HG03097 (cell line): ENCODE results near the gene RAPGEF5.
A peak's percentile ranks its signal among the peaks of the same experiment; 100 is the strongest.

Source experiments
- ATAC-seq: cut with Tn5 transposase; IDR thresholded peaks from one replicate; pipeline ENCODE4 v1.9.1; 2021; ENCODE audit not compliant: unreplicated experiment, low FRiP score

Gene RAPGEF5

DNA sequence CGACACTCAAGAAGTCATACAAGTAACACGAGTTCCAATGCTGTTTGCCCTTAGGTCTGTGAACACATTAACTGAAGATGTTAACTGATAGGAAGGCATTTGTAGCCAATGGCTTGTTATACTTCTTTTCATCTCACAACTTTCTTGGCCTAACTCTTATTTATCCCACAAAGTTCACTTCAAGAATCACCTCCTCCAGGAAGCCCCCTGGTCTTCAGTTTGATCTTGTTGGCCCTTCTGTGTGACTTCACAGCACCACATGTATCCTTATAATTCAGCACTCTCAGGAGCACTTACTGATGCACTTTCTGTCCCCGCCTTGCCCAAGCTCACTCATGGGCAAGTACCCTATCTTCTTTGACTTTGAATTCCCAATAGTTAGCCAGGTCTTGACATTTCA is 159.6 kb downstream of the RAPGEF5 start:
- no peak for ATAC-seq

GRCh38 chr7:22196429-22196828 is 160.5 kb downstream of the RAPGEF5 start:
- ATAC-seq, result no peak

GRCh38 chr7:22195397-22196172 is 161.4 kb downstream of the RAPGEF5 start:
- ATAC-seq, result no peak

- ATAC-seq, result no peak
These were observed 162.2 kb downstream of the RAPGEF5 start for GRCh38 chr7:22194658-22195273.

DNA sequence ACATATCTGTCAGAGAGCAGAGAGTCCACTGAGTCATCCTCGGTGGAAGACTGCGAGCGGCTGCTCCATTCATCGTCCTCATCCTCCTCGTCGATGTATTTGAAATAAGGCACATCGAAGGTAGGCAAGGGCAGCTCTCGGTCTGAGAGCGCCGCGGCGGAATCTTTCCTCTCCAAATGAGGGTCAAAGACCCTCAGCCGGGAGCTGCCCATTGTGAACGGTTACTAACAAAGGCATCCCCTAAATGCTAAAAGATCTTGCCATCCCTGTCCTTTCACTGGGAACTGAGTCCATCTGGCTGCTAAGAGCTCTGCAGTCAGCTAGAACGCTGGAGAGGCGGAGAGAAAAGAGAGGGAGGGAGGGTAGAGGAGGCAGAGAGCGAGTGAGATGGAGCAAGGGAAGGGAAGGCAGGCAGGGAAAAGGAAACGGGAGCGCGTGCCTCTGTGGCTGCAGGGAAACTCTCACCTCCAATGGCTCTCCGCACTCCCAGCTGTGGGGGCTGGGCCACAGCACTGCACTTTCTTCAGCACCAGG is 163.4 kb downstream of the RAPGEF5 start:
- ATAC-seq, result no peak

DNA sequence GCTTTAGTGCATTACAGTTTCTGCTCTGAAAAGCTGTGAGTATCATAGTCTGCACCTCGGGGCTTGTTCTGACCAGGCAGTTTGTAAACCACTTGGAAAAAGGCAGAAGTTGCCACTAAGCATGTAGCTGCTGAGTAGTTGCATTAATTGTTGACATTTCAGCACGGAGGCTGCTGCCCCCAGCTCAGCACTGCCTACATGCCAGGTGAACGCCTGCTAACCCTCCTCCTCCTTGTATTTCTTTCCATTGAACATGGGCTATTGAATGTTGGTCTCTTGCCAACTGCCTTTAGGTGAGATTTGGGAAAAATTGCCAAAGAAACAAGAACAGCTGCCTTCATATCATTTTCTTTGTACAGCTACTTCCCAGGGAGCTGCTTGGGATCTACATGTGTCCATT is 164.2 kb downstream of the RAPGEF5 start:
- no peak for ATAC-seq

- ATAC-seq, result no peak
These were observed 166.2 kb downstream of the RAPGEF5 start for GRCh38 chr7:22190736-22191135.

GRCh38 chr7:22189741-22190140 is 167.2 kb downstream of the RAPGEF5 start:
- no peak for ATAC-seq

DNA sequence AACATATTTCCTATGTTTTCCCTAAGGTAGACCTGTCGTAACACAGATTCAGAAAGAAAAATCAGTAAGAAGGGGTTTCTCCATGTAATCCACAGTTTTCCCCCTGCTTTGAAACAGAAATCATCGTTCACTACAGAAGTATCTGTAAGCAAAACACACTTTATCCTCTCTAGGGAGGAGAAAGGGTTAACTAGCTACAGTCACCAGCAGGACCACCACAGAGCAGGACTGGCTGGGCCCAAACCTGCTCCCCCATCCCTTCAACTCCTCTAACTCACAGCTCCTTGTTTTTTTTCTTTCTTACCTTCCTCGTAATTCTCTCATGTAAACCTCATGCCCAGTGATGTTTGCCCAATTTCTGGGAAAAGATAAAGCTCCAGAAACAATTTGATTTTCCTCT is 167.7 kb downstream of the RAPGEF5 start:
- no peak for ATAC-seq

DNA sequence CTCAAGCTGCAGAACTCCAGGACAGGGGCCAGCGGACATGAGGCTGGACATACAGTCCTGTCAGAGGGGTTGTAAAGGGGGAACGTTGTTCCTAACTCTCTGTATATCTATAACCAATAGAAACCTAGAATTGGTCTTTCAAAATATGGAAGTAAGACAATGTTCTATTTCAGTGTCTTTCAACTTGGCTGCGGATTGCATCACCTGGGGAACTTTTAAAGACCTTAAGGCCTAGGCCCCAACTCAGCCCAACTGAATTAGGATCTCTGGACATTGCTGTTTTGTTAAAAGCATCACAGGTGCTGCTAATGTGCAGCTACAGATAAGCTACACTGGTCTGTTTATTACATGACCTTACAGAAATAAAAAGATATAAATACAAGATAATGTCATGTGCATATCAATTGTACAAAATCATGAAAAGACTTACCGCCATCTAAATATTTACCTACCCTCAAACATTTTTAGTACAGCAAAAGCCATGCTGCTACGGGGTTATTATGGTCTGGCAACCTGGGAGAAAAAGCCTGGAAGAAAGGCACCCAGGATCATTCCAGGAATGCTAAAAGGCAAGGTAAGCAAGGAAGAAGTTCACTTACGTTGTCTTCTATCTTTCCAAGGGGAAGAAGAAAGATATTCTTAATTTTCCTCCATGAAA is 169.1 kb downstream of the RAPGEF5 start:
- ATAC-seq, result no peak

GRCh38 chr7:22185559-22185958 is 171.4 kb downstream of the RAPGEF5 start:
- no peak for ATAC-seq

DNA sequence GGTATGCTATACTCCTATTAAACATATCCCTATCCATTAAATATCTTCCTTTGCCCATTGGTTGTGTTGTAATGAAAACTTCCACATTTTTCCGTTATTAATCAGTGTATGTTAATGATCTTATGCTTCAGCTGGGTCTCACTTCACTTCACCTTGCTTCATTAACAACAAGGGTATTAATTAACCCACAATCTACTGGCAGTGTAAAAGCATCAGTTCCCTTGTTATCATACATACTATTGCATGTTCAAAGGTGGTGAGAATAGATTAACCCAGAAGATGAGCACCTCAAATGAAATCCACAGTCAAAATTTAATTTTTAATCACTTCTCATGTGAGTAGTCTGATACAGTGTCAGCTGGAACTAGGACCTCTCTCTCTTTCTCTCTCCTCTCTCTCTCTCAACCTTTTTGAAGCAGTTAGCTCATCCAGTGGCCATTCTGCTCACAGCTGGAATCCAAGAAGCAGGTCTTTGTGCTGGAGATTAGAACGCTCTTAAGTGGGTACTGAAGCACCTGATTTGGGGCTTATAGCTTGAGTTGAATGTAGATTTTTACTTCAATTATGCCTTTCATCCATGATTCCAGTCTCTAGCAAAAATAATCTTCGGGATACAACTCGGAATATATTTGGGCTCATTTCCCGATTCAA is 172.3 kb downstream of the RAPGEF5 start:
- peak; percentile 41 for ATAC-seq

DNA sequence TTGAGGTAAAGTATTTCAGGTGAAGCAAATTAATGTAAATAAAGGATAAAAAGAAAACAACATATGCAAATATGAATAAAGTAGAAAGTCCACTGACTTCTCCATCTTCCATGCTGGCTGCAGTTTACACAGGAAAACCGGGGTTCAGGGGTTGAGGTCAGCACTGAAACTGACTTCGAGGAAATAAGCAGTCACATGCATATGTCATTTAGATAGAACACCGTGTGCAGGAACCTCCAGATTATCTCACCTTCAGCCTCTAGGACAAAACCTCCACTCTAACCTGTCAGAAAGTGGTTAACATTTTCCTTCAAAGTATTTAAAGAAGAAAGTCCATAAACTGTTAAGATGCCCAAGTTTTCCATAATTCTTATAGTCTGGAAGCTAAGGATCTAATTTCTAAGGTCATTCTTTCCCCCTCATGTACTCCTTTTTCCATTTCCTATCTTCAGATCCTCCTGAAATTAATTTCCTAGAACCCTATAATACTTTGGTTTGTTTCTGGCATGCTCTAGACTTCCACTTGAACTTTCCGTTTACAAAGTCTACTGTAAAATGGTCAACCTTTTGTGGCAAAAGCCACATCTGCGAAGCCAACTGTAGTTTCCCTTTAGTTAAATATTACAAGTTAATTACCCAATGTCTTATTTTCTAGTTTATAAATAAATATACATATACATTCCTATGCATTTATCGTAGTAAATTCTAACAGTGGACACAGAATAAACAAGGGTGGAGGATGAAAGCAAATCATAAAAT is 173.3 kb downstream of the RAPGEF5 start:
- ATAC-seq, result no peak

- ATAC-seq, result no peak
These were observed 174.8 kb downstream of the RAPGEF5 start for GRCh38 chr7:22182149-22182548.

DNA sequence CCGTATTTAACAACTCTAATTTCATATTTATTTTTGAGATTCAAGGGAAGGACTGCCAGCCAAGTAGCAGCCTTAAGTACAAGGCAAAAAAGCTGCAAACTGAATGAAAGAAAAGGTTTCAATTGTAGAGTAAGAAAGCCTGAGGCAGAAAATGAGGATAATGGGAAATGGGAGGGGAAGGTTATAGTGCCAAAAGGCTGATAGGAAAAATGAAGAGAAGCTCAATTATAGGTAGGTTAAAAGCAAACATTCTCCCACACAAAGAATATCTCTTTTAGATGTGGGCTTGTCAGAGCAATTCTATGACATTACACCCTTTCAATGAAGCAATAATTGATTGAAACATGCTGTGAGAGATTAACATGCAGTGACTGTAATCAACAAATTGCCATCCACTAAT is 175.3 kb downstream of the RAPGEF5 start:
- ATAC-seq, result no peak

DNA sequence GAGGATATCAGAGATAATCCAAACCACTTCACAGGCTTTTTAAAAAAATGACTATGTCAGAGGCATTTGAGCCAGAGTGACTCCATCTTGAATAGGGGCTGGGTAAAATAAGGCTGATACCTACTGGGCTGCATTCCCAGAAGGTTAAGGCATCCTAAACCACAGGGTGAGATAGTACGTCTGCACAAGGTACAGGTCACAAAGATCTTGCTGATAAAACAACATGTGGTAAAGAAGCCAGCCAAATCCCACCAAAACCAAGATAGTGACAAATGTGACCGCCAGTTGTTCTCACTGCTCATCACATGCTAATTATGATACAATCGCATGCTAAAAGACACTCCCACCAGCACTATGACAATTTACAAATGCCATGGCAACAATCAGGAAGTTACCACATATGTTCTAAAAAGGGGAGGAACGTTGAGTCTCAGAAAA is 177.5 kb downstream of the RAPGEF5 start:
- ATAC-seq, result no peak

- ATAC-seq, result no peak
These were observed 178.2 kb downstream of the RAPGEF5 start for GRCh38 chr7:22178735-22179134.

GRCh38 chr7:22176791-22177412 is 180.1 kb downstream of the RAPGEF5 start:
- no peak for ATAC-seq

DNA sequence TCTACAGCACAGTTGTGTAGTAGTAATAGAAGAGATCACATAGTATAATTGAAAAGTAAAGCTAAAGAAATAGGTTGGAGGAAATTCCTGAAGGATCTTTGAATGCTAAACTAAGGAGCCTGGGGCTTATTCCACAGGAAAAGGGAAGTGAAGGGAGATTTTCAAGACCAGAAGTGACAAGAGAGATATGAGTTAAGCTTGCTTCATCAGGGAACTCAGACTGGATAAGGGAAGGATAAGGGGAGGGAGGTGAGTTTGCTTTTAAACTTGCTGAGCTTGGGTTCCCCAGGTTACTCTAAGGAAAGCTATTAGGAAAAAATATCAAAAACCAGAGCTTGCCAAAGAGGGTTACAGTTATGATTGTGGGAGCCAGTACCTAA is 182.4 kb downstream of the RAPGEF5 start:
- ATAC-seq, result peak; percentile 20
